RWPE2 (cell line): ENCODE results near the gene HTRA3.

Source experiments
- ATAC-seq: fragments of 200-7000 bp; cut with Tn5 transposase; 3 replicates; pipeline ENCODE4 v1.9.1; 2021; ENCODE audit warnings: low read depth
- DNase-seq: peaks from one replicate; pipeline ENCODE4 v3.0.0-alpha.2; 2020; ENCODE audit warnings: low spot score
- H3K27ac ChIP-seq: fragments of 450-650 bp; 2 replicates; pipeline ENCODE4 v1.5.1; 2017; ENCODE audit warnings: mild to moderate bottlenecking; ENCODE audit not compliant: poor library complexity, severe bottlenecking
- H3K27me3 ChIP-seq: fragments of 250-450 bp; sonication (Bioruptor Pico); 2 replicates; pipeline ENCODE4 v1.5.1; 2021; ENCODE audit warnings: mild to moderate bottlenecking, moderate library complexity; ENCODE audit not compliant: insufficient read depth, poor library complexity, severe bottlenecking
- H3K36me3 ChIP-seq: fragments of 250-450 bp; sonication (Bioruptor Pico); 2 replicates; pipeline ENCODE4 v1.5.1; 2020; ENCODE audit warnings: low read depth, mild to moderate bottlenecking, moderate library complexity
- H3K4me1 ChIP-seq: fragments of 250-450 bp; sonication (Bioruptor Pico); 2 replicates; pipeline ENCODE4 v1.5.1; 2021; ENCODE audit warnings: mild to moderate bottlenecking, moderate library complexity; ENCODE audit not compliant: insufficient read depth, poor library complexity, severe bottlenecking
- H3K4me3 ChIP-seq: fragments of 250-450 bp; sonication (Bioruptor Pico); 2 replicates; pipeline ENCODE4 v1.5.1; 2021; ENCODE audit warnings: mild to moderate bottlenecking, moderate library complexity; ENCODE audit not compliant: severe bottlenecking
- H3K9me3 ChIP-seq: fragments of 250-450 bp; sonication (Bioruptor Pico); 2 replicates; pipeline ENCODE4 v1.5.1; 2021; ENCODE audit warnings: mild to moderate bottlenecking, moderate library complexity; ENCODE audit not compliant: severe bottlenecking
- TF ChIP-seq, protein P1 (sequence below): fragments of 450-650 bp; IDR thresholded peaks from one replicate; pipeline ENCODE4 v1.5.1; 2017; ENCODE audit warnings: mild to moderate bottlenecking, moderate library complexity; ENCODE audit not compliant: poor library complexity, severe bottlenecking

The HTRA3 gene

DNA sequence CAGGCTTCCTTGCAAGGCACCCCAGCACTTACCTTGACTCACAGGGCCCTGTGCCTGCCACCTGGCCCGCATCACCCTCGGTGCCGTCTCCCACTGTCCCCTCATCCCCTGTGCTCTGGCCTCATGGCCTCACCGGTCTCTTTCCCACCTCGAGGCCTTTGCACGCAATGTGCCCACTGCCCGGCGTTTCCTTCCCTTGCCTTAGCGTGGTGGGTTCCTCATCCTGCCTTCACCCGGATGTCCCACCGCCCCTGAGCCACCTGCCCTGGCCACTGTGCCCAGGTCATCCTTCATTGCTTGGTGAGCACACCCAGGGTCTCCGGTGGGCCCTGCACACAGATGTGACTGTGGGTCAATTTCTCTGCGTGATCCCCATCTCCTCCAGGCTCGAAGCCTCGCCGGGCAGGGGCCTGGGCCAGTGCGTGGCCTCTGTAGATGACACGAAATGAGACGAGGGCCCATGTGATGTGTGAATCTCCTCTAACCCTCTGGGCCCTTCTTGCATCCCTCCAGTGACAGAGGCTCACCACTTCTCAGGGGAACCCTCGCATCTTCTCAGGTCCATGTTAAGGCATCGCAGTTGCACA, 4.6 kb downstream of the HTRA3 start:
- no peaks in the 10 kb centered on the region for H3K9me3 ChIP-seq
- no peaks in the 10 kb centered on the region for H3K36me3 ChIP-seq
- H3K27me3 ChIP-seq = peaks cover 21% of the 10 kb centered on the region
- no peak overlapping the region for H3K27ac ChIP-seq
- no peaks in the 10 kb centered on the region for H3K4me1 ChIP-seq
- no peak for ATAC-seq
- DNase-seq = no peak
- no peak overlapping the region for H3K4me3 ChIP-seq
- TF ChIP-seq, protein P1, sequence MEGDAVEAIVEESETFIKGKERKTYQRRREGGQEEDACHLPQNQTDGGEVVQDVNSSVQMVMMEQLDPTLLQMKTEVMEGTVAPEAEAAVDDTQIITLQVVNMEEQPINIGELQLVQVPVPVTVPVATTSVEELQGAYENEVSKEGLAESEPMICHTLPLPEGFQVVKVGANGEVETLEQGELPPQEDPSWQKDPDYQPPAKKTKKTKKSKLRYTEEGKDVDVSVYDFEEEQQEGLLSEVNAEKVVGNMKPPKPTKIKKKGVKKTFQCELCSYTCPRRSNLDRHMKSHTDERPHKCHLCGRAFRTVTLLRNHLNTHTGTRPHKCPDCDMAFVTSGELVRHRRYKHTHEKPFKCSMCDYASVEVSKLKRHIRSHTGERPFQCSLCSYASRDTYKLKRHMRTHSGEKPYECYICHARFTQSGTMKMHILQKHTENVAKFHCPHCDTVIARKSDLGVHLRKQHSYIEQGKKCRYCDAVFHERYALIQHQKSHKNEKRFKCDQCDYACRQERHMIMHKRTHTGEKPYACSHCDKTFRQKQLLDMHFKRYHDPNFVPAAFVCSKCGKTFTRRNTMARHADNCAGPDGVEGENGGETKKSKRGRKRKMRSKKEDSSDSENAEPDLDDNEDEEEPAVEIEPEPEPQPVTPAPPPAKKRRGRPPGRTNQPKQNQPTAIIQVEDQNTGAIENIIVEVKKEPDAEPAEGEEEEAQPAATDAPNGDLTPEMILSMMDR = no peak

DNA sequence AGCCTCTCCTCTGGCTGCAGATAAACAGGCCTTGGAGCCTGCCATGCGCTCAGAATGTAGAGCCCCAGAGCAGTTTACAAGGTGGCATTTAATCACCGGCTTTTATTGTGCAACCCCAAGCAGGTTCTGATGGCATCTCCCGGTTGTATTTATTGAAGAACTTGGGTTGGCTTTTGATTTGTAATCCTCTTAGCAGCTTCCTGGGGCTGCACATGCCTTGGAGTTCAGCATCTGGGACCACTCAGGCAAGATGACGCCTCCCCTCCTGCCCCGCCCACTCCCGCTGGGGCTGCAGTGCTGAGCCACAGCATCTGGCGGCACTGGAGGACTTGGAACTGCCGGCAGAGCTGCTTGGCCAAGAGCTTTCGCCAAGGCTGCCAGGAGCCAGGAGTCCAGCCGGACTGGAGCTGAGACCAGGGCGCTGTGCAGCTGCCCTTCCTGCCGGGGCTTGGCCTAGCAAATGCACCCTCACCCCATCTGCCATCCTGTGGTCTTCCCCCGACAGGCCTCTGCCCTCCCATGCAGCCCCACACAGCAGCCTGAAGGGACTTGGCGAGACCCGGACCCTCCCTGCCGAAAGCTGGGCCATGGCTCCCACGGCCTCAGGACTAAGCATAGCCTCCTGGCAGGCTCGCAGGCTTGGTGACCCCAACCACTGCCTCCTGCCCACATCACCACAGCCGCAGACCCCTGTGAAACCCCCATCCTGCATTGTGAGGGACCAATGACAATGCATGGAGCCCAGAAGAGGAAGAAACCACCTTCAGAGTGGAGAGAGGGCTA, 5.4 kb downstream of the HTRA3 start:
- peaks cover 16% of the 10 kb centered on the region for H3K27me3 ChIP-seq
- DNase-seq = no peak
- no peak overlapping the region for H3K27ac ChIP-seq
- no peaks in the 10 kb centered on the region for H3K9me3 ChIP-seq
- peak; percentile 43; the same call in 2 of the 3 replicates for ATAC-seq
- H3K36me3 ChIP-seq = no peaks in the 10 kb centered on the region
- TF ChIP-seq, protein P1 = peak; percentile 29
- no peak overlapping the region for H3K4me3 ChIP-seq
- no peaks in the 10 kb centered on the region for H3K4me1 ChIP-seq

DNA sequence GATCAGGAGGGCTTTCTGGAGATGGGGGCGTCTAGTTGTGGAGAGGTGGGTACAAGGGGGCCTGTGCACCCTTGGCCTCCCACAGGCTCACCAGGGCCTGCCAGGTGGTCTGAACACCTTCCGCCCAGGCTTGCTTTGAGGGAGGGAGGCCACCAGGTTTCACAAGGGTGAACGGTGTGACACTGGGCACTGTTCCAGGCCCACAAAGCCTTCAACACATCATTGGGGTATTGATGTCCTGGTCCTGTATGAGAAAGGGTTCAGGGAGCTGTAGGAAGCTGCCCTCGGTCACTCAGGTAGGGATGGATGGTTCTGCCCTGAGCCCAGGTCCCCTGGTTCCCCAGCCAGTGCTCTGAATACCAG, 6.0 kb downstream of the HTRA3 start:
- Histone ChIP-seq H3K27ac (no peak overlapping the region), H3K4me1 (no peaks in the 10 kb centered on the region), H3K9me3 (no peaks in the 10 kb centered on the region), H3K4me3 (no peak overlapping the region), H3K27me3 (peaks cover 11% of the 10 kb centered on the region), H3K36me3 (no peaks in the 10 kb centered on the region)
- DNase-seq (no peak), ATAC-seq (no peak)
- TF ChIP-seq, protein P1 = no peak

DNA sequence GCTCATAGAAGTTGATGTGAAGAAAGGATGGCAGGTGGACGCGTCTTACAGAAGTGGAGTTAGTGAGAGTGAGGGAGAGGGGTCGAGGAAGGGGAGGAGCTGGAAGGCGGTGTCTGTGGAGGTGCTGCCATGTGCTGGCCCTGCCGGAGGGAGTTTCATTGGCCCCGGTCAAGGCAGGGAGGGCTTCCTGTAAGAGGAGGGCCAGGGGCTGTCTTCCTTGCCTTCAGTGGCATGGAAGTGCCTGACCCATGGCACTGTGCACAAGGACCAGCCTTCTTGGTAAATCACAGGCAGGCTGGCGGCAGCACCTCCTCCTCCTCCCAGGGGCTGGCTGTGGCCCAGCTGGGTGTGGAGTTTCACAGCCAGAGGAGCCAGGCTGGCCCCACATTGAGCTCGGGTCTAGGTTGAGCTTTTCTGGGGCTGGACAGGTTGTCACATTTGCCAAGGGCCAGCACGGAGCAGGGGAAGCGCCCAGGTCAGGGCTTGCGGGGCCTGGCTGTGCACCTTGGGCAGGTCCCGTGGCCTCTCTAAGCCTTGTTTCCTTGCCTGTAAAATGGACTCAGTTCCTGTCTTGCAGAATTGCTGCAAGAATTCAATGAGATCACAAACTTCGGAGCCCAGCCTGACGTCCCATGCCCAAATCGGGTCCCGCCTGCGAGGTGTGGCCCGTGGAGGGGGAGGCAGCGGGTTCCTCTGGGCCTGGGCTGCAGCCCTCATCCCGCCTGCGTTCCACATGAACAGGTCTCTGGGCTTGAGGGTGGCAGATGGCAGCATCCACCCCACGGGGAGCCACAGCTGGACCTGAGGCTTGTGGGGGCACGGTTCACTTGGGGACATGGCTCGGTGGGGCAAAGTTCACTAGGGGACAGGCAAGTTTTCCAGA, 7.0 kb downstream of the HTRA3 start:
- no peaks in the 10 kb centered on the region for H3K9me3 ChIP-seq
- TF ChIP-seq, protein P1 = no peak
- H3K4me3 ChIP-seq = no peak overlapping the region
- no peak for ATAC-seq
- no peak overlapping the region for H3K27ac ChIP-seq
- DNase-seq = peak; percentile 52
- no peaks in the 10 kb centered on the region for H3K27me3 ChIP-seq
- no peaks in the 10 kb centered on the region for H3K4me1 ChIP-seq
- H3K36me3 ChIP-seq = no peaks in the 10 kb centered on the region
